Ammon's horn (tissue), 1 donor: Measurements from ENCODE around the gene RTN4R.
"Not testable (repeated sequence)": the region's sequence is repeated elsewhere in the genome, so short reads cannot be mapped to it uniquely, and the experiment has no call there.

Experiments used
- DNase-seq: peaks from one replicate; pipeline ENCODE4 v3.0.0-alpha.2; 2016; ENCODE audit warnings: low spot score

Gene RTN4R

GRCh38 chr22:20286784-20287423 lies 18.8 kb upstream of the RTN4R start:
- DNase-seq, result not testable (repeated sequence)

GRCh38 chr22:20286312-20286660 lies 18.2 kb upstream of the RTN4R start:
- DNase-seq, result not testable (repeated sequence)

GRCh38 chr22:20285473-20286311 lies 17.6 kb upstream of the RTN4R start:
- DNase-seq, result peak; percentile 71

GRCh38 chr22:20284471-20285086 lies 16.5 kb upstream of the RTN4R start:
- DNase-seq, result no peak

GRCh38 chr22:20283674-20284066 lies 15.6 kb upstream of the RTN4R start:
- DNase-seq, result peak; percentile 35

- DNase-seq, result no peak
Measured at GRCh38 chr22:20282901-20283673, 15.0 kb upstream of the RTN4R start.

GRCh38 chr22:20281891-20282290 lies 13.8 kb upstream of the RTN4R start:
- DNase-seq, result no peak

- not testable (repeated sequence) for DNase-seq
Measured at GRCh38 chr22:20281473-20281872, 13.4 kb upstream of the RTN4R start.

- no peak for DNase-seq
Measured at GRCh38 chr22:20280866-20281265, 12.7 kb upstream of the RTN4R start.

GRCh38 chr22:20280163-20280562 lies 12.0 kb upstream of the RTN4R start:
- DNase-seq, result peak; percentile 56

- no peak for DNase-seq
Measured at GRCh38 chr22:20279662-20280134, 11.6 kb upstream of the RTN4R start.

GRCh38 chr22:20278726-20279490 lies 10.8 kb upstream of the RTN4R start:
- not testable (repeated sequence) for DNase-seq

- not testable (repeated sequence) for DNase-seq
Measured at GRCh38 chr22:20277936-20278635, 10.0 kb upstream of the RTN4R start.

GRCh38 chr22:20276468-20276867 lies 8.3 kb upstream of the RTN4R start:
- no peak for DNase-seq

- no peak for DNase-seq
Measured at GRCh38 chr22:20275836-20276235, 7.7 kb upstream of the RTN4R start.

- DNase-seq, result not testable (repeated sequence)
Measured at GRCh38 chr22:20275325-20275724, 7.2 kb upstream of the RTN4R start.

- not testable (repeated sequence) for DNase-seq
Measured at GRCh38 chr22:20274374-20274773, 6.3 kb upstream of the RTN4R start.

- DNase-seq, result no peak
Measured at GRCh38 chr22:20273758-20274181, 5.7 kb upstream of the RTN4R start.

GRCh38 chr22:20272700-20273099 lies 4.6 kb upstream of the RTN4R start:
- no peak for DNase-seq

- DNase-seq, result no peak
Measured at GRCh38 chr22:20272174-20272573, 4.1 kb upstream of the RTN4R start.
